Measurements from ENCODE around the gene NHEJ1. TPM values are rescaled to one million over a fixed set of nuclear protein-coding genes. Genes with fewer than 3 reads are reported as not detected.

The NHEJ1 gene
- total RNA-seq, 1 experiment from 2014 or later: 11.5 TPM

DNA sequence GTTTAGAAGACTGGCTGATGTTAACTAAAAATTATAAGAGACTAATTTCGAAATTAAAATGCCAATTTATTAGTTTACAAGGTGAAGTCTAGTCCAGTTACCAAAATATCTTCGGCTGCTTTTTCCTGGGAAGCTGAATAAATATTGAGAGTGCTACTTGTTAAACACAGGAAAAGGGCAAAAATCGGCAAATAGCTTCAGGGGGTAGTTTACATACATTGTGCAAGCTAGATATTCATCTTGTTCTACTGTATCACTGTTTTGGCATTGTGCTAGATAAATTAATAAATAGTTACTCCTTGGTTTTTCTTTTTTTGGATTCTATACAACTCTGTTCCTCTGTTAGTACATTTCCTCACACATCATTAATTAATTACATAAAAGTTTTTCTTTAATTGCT is 29.3 kb downstream of the NHEJ1 start:
- intact Hi-C loops (cut with micrococcal nuclease): no loop called here
- DNase-seq (ENCODE audit: unreplicated experiment): no peak
- H3K4me1 Mint-ChIP-seq (ENCODE audit: insufficient read depth, unreplicated experiment): peaks cover 11% of the 10 kb centered on the region
- POLR2A ChIA-PET: no interaction called here
- H3K27ac Mint-ChIP-seq (ENCODE audit: low read depth, unreplicated experiment): no peak overlapping the region
- BruUV-seq (replicated peaks): no TSS peak
- no peaks in the 10 kb centered on the region for H3K36me3 Mint-ChIP-seq (ENCODE audit: insufficient read depth, unreplicated experiment)
- CTCF ChIA-PET: interaction anchor here (0.8 to 4.9 kb wide), 5 partner anchors 12 to 122 kb away, joined by 3 to 31 read pairs (median 6); no protein-coding TSS in a partner anchor
- TF ChIP-seq, protein P1, sequence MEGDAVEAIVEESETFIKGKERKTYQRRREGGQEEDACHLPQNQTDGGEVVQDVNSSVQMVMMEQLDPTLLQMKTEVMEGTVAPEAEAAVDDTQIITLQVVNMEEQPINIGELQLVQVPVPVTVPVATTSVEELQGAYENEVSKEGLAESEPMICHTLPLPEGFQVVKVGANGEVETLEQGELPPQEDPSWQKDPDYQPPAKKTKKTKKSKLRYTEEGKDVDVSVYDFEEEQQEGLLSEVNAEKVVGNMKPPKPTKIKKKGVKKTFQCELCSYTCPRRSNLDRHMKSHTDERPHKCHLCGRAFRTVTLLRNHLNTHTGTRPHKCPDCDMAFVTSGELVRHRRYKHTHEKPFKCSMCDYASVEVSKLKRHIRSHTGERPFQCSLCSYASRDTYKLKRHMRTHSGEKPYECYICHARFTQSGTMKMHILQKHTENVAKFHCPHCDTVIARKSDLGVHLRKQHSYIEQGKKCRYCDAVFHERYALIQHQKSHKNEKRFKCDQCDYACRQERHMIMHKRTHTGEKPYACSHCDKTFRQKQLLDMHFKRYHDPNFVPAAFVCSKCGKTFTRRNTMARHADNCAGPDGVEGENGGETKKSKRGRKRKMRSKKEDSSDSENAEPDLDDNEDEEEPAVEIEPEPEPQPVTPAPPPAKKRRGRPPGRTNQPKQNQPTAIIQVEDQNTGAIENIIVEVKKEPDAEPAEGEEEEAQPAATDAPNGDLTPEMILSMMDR (IDR thresholded peaks at IDR 0.05; ENCODE audit: unreplicated experiment): no peak
- H3K4me3 Mint-ChIP-seq (ENCODE audit: unreplicated experiment): no peak overlapping the region
- no peaks in the 10 kb centered on the region for H3K27me3 Mint-ChIP-seq (ENCODE audit: insufficient read depth, unreplicated experiment)
- H3K9me3 Mint-ChIP-seq (ENCODE audit: unreplicated experiment): no peaks in the 10 kb centered on the region

DNA sequence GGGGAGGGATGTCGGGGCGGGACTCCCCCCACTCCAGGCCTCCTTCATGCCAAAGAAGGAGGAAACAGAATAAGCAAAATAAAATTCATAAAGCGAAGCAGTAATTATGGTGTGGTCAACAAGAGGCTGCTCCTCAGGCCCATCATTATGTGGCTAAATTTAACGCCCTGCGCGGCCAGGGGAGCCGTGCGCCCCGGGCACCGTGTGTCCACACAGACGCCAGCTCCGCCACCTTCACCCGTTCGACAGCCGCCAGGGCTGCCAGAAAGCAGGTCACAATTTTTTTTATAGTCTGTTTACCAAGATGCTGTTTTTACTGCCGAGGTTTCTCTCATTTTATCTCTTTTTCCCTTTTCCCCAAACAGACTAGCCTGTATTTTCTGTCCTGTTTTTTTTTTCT is 31.0 kb downstream of the NHEJ1 start:
- no peak overlapping the region for H3K4me3 Mint-ChIP-seq (ENCODE audit: unreplicated experiment)
- DNase-seq (ENCODE audit: unreplicated experiment): no peak
- ChIA-PET POLR2A (interaction anchor here (0.9 kb wide), 1 partner anchor 27 kb away, joined by 3 read pairs; no protein-coding TSS in a partner anchor), CTCF (interaction anchor here (1.8 to 4.9 kb wide), 2 partner anchors 10 to 100 kb away, joined by 6 to 31 read pairs; no protein-coding TSS in a partner anchor)
- BruUV-seq (replicated peaks): no TSS peak
- peaks cover 27% of the 10 kb centered on the region for H3K4me1 Mint-ChIP-seq (ENCODE audit: insufficient read depth, unreplicated experiment)
- TF ChIP-seq, protein P1 (IDR thresholded peaks at IDR 0.05; ENCODE audit: unreplicated experiment): no peak
- H3K9me3 Mint-ChIP-seq (ENCODE audit: unreplicated experiment): no peaks in the 10 kb centered on the region
- H3K36me3 Mint-ChIP-seq (ENCODE audit: insufficient read depth, unreplicated experiment): no peaks in the 10 kb centered on the region
- intact Hi-C loops (cut with micrococcal nuclease): no loop called here
- H3K27me3 Mint-ChIP-seq (ENCODE audit: insufficient read depth, unreplicated experiment): no peaks in the 10 kb centered on the region
- H3K27ac Mint-ChIP-seq (ENCODE audit: low read depth, unreplicated experiment): no peak overlapping the region

DNA sequence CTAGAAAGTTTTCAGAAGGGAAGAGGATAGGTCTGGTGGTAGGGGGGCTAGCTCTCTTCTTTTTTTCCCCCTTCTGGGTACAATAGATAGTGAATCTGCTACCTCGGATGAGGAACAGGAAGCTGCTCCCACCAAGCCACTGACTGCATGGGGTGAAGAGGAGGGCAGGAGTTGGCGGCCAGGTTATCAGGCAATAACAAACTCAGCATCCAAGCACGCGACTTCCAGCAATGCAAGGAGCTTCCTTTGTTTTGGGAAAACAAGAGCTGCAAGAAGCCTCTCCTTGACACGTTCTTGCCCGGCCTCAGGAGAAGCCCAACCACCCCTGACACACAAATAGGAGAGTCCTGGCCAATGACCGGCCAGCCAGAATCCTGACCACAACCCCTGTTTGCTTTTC is 32.2 kb downstream of the NHEJ1 start:
- intact Hi-C loops (cut with micrococcal nuclease): no loop called here
- H3K27ac Mint-ChIP-seq (ENCODE audit: low read depth, unreplicated experiment): no peak overlapping the region
- TF ChIP-seq, protein P1 (IDR thresholded peaks at IDR 0.05; ENCODE audit: unreplicated experiment): no peak
- no peak for DNase-seq (ENCODE audit: unreplicated experiment)
- H3K4me3 Mint-ChIP-seq (ENCODE audit: unreplicated experiment): no peak overlapping the region
- no peaks in the 10 kb centered on the region for H3K36me3 Mint-ChIP-seq (ENCODE audit: insufficient read depth, unreplicated experiment)
- no TSS peak for BruUV-seq (replicated peaks)
- peaks cover 37% of the 10 kb centered on the region for H3K4me1 Mint-ChIP-seq (ENCODE audit: insufficient read depth, unreplicated experiment)
- no peaks in the 10 kb centered on the region for H3K9me3 Mint-ChIP-seq (ENCODE audit: unreplicated experiment)
- no peaks in the 10 kb centered on the region for H3K27me3 Mint-ChIP-seq (ENCODE audit: insufficient read depth, unreplicated experiment)
- ChIA-PET CTCF (interaction anchor here (0.9 to 4.9 kb wide), 2 partner anchors 9 to 99 kb away, joined by 4 to 31 read pairs; no protein-coding TSS in a partner anchor), POLR2A (interaction anchor here (0.9 kb wide), 1 partner anchor 26 kb away, joined by 3 read pairs; no protein-coding TSS in a partner anchor)

DNA sequence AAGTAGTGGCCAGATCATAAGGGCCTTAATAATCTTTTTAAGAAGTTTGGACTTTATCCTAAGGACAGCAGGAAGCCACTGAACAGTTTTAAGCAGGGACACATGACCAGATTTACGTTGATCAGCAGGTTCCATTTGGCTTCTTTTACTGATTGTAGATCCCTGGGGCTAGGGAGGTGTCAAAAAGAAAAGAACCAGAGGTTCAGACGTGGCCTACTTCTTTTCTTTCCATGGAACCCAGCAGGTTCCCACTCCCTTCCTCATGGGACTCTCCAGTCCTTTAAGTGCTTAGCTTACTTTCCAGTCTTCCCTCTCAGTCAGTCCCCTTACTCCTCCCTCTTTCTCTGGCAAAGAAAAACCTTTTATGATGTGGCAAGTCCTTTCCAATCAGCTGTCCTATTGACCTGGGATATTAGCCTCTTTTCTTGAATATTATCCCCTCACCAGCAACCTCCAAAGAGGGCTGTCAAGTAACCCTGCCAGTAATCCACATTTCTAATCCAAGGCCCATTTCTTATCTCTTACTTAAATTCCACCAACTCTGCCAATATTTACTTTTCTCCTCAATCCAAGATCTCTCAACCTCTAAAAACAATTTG is 33.5 kb downstream of the NHEJ1 start:
- Mint-ChIP-seq H3K4me1 (ENCODE audit: insufficient read depth, unreplicated experiment) (peaks cover 43% of the 10 kb centered on the region), H3K9me3 (ENCODE audit: unreplicated experiment) (no peaks in the 10 kb centered on the region), H3K27me3 (ENCODE audit: insufficient read depth, unreplicated experiment) (no peaks in the 10 kb centered on the region), H3K27ac (ENCODE audit: low read depth, unreplicated experiment) (no peak overlapping the region), H3K4me3 (ENCODE audit: unreplicated experiment) (no peak overlapping the region), H3K36me3 (ENCODE audit: insufficient read depth, unreplicated experiment) (no peaks in the 10 kb centered on the region)
- TF ChIP-seq, protein P1 (IDR thresholded peaks at IDR 0.05; ENCODE audit: unreplicated experiment): no peak
- no TSS peak for BruUV-seq (replicated peaks)
- intact Hi-C loops (cut with micrococcal nuclease): no loop called here
- no peak for DNase-seq (ENCODE audit: unreplicated experiment)
- ChIA-PET CTCF (interaction anchor here (0.6 kb wide), 3 partner anchors 64 to 276 kb away, joined by 3 to 4 read pairs (median 3); no protein-coding TSS in a partner anchor), POLR2A (no interaction called here)
